ENCODE data around the gene ZNF407.

ZNF407 gene

DNA sequence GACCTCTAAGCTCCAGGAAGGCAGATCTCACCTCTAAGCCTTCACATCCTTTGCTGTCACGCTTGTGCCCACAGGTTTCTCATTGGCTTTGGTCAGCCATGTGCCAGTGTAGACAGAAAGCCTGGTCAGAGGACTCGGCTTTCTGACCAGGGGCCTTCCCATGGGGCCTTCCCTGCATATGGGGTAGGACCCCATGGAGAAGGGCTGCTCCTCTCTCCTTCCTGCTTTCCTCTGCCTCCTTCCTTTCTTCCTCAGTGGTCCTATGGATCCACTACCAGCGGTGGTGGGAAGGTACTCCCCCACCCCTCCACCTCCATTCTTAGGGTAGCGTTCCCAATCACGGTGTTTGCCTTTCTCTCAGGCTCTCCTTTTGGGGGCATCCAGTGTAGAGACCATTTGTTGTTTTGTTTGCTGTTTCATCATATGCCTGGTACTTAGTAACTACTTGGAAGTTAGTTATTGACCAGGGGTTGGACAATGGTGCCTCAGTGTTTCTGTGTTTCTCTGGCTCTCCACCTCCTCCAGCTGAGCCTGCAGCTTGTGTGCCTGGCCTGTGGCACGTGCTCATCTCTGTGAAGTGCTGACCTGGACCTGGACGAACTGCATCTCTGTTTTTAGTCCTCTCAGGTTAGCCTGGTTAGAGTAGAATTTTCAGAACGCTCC, 71.6 kb downstream of the ZNF407 start:
- Histone ChIP-seq H3K4me1 (ENCODE audit: control insufficient read depth, insufficient read depth, low read length) (no peaks in the 10 kb centered on the region), H3K27me3 (ENCODE audit: control insufficient read depth, insufficient read depth, low read length) (no peaks in the 10 kb centered on the region), H3K27ac (ENCODE audit: low read length) (no peak overlapping the region), H3K4me3 (ENCODE audit: low read length) (no peak overlapping the region), H3K36me3 (ENCODE audit: control insufficient read depth, insufficient read depth, low read length) (no peaks in the 10 kb centered on the region), H3K9me3 (ENCODE audit: control insufficient read depth, insufficient read depth, low read length) (no peaks in the 10 kb centered on the region)
- DNase-seq (ENCODE audit: low read depth, low spot score) = no peak
- no CpG with 5 or more reads among the region's 8 CpGs for WGBS (ENCODE audit: insufficient coverage, insufficient read length)

DNA sequence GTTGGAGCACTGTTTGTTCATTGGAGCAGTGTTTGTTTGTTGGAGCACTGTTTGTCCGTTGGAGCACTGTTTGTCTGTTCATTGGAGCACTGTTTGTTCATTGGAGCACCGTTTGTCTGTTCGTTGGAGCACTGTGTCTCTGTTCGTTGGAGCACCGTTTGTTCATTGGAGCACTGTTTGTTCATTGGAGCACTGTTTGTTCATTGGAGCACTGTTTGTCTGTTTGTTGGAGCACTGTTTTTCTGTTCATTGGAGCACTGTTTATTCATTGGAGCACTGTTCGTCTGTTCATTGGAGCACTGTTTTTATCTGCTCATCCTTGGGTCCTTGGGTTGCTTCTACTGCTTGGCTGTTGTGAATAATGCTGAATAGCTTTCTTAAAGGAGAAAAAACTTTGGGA, 74.7 kb downstream of the ZNF407 start:
- Histone ChIP-seq H3K4me1 (ENCODE audit: control insufficient read depth, insufficient read depth, low read length) (no peaks in the 10 kb centered on the region), H3K27me3 (ENCODE audit: control insufficient read depth, insufficient read depth, low read length) (no peaks in the 10 kb centered on the region), H3K36me3 (ENCODE audit: control insufficient read depth, insufficient read depth, low read length) (no peaks in the 10 kb centered on the region), H3K27ac (ENCODE audit: low read length) (no peak overlapping the region), H3K4me3 (ENCODE audit: low read length) (no peak overlapping the region), H3K9me3 (ENCODE audit: control insufficient read depth, insufficient read depth, low read length) (no peaks in the 10 kb centered on the region)
- WGBS (ENCODE audit: insufficient coverage, insufficient read length) = no CpG with 5 or more reads among the region's 6 CpGs
- DNase-seq (ENCODE audit: low read depth, low spot score) = no peak

DNA sequence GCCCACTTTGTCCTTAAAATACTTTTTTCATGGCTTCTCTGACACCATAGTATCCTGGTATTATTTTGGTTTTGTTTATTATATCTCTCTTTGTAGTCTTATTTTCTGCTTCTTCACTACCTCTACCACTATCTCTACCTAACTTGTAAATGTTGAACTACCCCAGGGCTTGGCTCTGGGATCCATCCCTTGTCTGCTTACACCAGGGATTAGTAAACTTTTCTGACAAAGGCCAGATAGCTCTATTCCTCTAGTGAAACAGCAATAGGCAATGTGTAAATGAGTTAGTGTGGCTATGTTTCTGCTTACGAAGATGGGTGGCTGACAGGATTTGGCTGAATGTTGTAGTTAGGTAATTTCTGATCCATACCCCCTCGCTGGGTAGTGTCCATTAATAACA, 76.8 kb downstream of the ZNF407 start:
- Histone ChIP-seq H3K4me1 (ENCODE audit: control insufficient read depth, insufficient read depth, low read length) (no peaks in the 10 kb centered on the region), H3K27ac (ENCODE audit: low read length) (no peak overlapping the region), H3K36me3 (ENCODE audit: control insufficient read depth, insufficient read depth, low read length) (no peaks in the 10 kb centered on the region), H3K4me3 (ENCODE audit: low read length) (no peak overlapping the region), H3K9me3 (ENCODE audit: control insufficient read depth, insufficient read depth, low read length) (no peaks in the 10 kb centered on the region), H3K27me3 (ENCODE audit: control insufficient read depth, insufficient read depth, low read length) (no peaks in the 10 kb centered on the region)
- no CpG with 5 or more reads among the region's 2 CpGs for WGBS (ENCODE audit: insufficient coverage, insufficient read length)
- no peak for DNase-seq (ENCODE audit: low read depth, low spot score)

- H3K36me3 ChIP-seq (ENCODE audit: control insufficient read depth, insufficient read depth, low read length) = no peaks in the 10 kb centered on the region
- no CpG with 5 or more reads among the region's 6 CpGs for WGBS (ENCODE audit: insufficient coverage, insufficient read length)
- DNase-seq (ENCODE audit: low read depth, low spot score) = no peak
- no peak overlapping the region for H3K27ac ChIP-seq (ENCODE audit: low read length)
- no peak overlapping the region for H3K4me3 ChIP-seq (ENCODE audit: low read length)
- H3K27me3 ChIP-seq (ENCODE audit: control insufficient read depth, insufficient read depth, low read length) = no peaks in the 10 kb centered on the region
- H3K9me3 ChIP-seq (ENCODE audit: control insufficient read depth, insufficient read depth, low read length) = no peaks in the 10 kb centered on the region
- H3K4me1 ChIP-seq (ENCODE audit: control insufficient read depth, insufficient read depth, low read length) = no peaks in the 10 kb centered on the region
These were observed 81.5 kb downstream of the ZNF407 start for GRCh38 chr18:74679006-74679678.

DNA sequence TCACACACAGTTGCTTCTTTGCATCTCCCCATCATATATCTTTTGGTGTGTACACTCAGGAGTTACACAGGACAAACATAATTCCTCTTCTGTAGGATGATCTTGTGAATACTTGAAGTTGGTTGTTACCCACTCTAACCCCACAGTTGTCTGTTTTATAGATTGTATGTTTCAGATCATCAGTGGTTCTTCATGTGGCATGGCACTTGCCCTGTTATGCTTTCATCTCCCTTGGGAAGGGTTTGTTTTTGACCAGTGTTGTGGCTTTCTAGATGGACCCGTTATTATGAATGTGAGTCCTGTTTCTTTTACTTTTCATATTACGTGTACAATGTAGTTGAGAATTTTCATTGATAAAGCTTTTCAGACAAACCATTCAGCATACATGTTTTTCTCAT, 82.0 kb downstream of the ZNF407 start:
- no CpG with 5 or more reads among the region's 2 CpGs for WGBS (ENCODE audit: insufficient coverage, insufficient read length)
- DNase-seq (ENCODE audit: low read depth, low spot score) = no peak

DNA sequence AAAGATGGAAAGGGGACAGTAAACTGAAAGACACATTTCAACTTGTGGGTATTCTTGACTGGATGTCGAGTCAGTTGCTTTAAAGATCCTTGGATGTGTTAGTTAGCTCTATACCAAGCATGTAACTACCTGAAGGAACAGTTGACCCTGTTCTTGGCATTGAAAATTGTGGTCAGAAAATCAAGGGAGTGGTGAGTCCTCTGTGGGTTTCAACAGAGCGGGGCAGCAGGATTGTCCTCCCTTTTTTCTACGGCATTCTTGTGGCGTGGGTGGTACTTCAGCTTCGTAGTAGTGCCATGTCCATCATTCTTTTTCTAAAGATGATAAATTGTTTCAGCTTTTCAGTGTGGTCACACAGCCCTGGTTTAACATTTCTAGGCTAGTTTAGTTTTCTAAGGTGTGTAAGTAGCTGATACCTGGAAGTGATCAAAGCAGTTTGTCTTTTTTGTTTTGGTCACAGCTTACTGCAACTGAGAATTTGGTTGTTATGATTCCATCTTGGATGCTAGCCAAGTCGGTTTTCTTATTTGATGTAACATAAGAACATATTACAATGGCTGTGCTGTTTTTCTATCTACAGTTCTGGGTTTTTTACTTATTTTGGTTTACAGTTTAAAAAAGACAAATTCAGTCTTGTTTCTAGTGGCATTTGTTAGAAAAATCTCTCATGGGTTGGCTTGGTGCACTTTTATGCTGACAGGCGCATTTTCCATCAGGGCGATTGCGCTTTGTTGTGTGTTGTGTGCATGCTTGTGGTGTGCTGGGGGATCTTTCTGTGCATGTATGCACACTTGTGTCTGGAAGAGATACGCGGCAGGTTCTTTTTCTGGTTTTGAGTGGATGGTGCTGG, 84.7 kb downstream of the ZNF407 start:
- H3K27ac ChIP-seq (ENCODE audit: low read length) = no peak overlapping the region
- no peaks in the 10 kb centered on the region for H3K4me1 ChIP-seq (ENCODE audit: control insufficient read depth, insufficient read depth, low read length)
- DNase-seq (ENCODE audit: low read depth, low spot score) = no peak
- no CpG with 5 or more reads among the region's 11 CpGs for WGBS (ENCODE audit: insufficient coverage, insufficient read length)
- no peak overlapping the region for H3K4me3 ChIP-seq (ENCODE audit: low read length)
- no peaks in the 10 kb centered on the region for H3K36me3 ChIP-seq (ENCODE audit: control insufficient read depth, insufficient read depth, low read length)
- no peaks in the 10 kb centered on the region for H3K27me3 ChIP-seq (ENCODE audit: control insufficient read depth, insufficient read depth, low read length)
- H3K9me3 ChIP-seq (ENCODE audit: control insufficient read depth, insufficient read depth, low read length) = no peaks in the 10 kb centered on the region

More for the DNA sequence above, 82.0 kb downstream of the ZNF407 start:
- Histone ChIP-seq H3K27me3 (ENCODE audit: control insufficient read depth, insufficient read depth, low read length) (no peaks in the 10 kb centered on the region), H3K36me3 (ENCODE audit: control insufficient read depth, insufficient read depth, low read length) (no peaks in the 10 kb centered on the region), H3K27ac (ENCODE audit: low read length) (no peak overlapping the region), H3K4me3 (ENCODE audit: low read length) (no peak overlapping the region), H3K9me3 (ENCODE audit: control insufficient read depth, insufficient read depth, low read length) (no peaks in the 10 kb centered on the region), H3K4me1 (ENCODE audit: control insufficient read depth, insufficient read depth, low read length) (no peaks in the 10 kb centered on the region)

GRCh38 chr18:74682991-74683297, 85.3 kb downstream of the ZNF407 start:
- Histone ChIP-seq H3K27ac (ENCODE audit: low read length) (no peak overlapping the region), H3K27me3 (ENCODE audit: control insufficient read depth, insufficient read depth, low read length) (no peaks in the 10 kb centered on the region), H3K4me1 (ENCODE audit: control insufficient read depth, insufficient read depth, low read length) (no peaks in the 10 kb centered on the region), H3K36me3 (ENCODE audit: control insufficient read depth, insufficient read depth, low read length) (no peaks in the 10 kb centered on the region), H3K9me3 (ENCODE audit: control insufficient read depth, insufficient read depth, low read length) (no peaks in the 10 kb centered on the region), H3K4me3 (ENCODE audit: low read length) (no peak overlapping the region)
- whole genome bisulfite sequencing (ENCODE audit: insufficient coverage, insufficient read length) = no CpG with 5 or more reads among the region's 1 CpG
- DNase-seq (ENCODE audit: low read depth, low spot score) = no peak

GRCh38 chr18:74683573-74683972, 85.9 kb downstream of the ZNF407 start:
- DNase-seq (ENCODE audit: low read depth, low spot score) = no peak
- no peak overlapping the region for H3K27ac ChIP-seq (ENCODE audit: low read length)
- no peaks in the 10 kb centered on the region for H3K9me3 ChIP-seq (ENCODE audit: control insufficient read depth, insufficient read depth, low read length)
- no peaks in the 10 kb centered on the region for H3K4me1 ChIP-seq (ENCODE audit: control insufficient read depth, insufficient read depth, low read length)
- no peaks in the 10 kb centered on the region for H3K36me3 ChIP-seq (ENCODE audit: control insufficient read depth, insufficient read depth, low read length)
- H3K27me3 ChIP-seq (ENCODE audit: control insufficient read depth, insufficient read depth, low read length) = no peaks in the 10 kb centered on the region
- H3K4me3 ChIP-seq (ENCODE audit: low read length) = no peak overlapping the region

GRCh38 chr18:74689251-74689650, 91.6 kb downstream of the ZNF407 start:
- H3K36me3 ChIP-seq (ENCODE audit: control insufficient read depth, insufficient read depth, low read length) = no peaks in the 10 kb centered on the region
- H3K9me3 ChIP-seq (ENCODE audit: control insufficient read depth, insufficient read depth, low read length) = no peaks in the 10 kb centered on the region
- no CpG with 5 or more reads among the region's 2 CpGs for WGBS (ENCODE audit: insufficient coverage, insufficient read length)
- H3K4me3 ChIP-seq (ENCODE audit: low read length) = no peak overlapping the region
- no peaks in the 10 kb centered on the region for H3K4me1 ChIP-seq (ENCODE audit: control insufficient read depth, insufficient read depth, low read length)
- no peak overlapping the region for H3K27ac ChIP-seq (ENCODE audit: low read length)
- DNase-seq (ENCODE audit: low read depth, low spot score) = no peak
- H3K27me3 ChIP-seq (ENCODE audit: control insufficient read depth, insufficient read depth, low read length) = no peaks in the 10 kb centered on the region

GRCh38 chr18:74692367-74693013, 94.8 kb downstream of the ZNF407 start:
- no peaks in the 10 kb centered on the region for H3K4me1 ChIP-seq (ENCODE audit: control insufficient read depth, insufficient read depth, low read length)
- no peaks in the 10 kb centered on the region for H3K27me3 ChIP-seq (ENCODE audit: control insufficient read depth, insufficient read depth, low read length)
- no peaks in the 10 kb centered on the region for H3K9me3 ChIP-seq (ENCODE audit: control insufficient read depth, insufficient read depth, low read length)
- DNase-seq (ENCODE audit: low read depth, low spot score) = no peak
- H3K27ac ChIP-seq (ENCODE audit: low read length) = no peak overlapping the region
- no peak overlapping the region for H3K4me3 ChIP-seq (ENCODE audit: low read length)
- no CpG with 5 or more reads among the region's 9 CpGs for WGBS (ENCODE audit: insufficient coverage, insufficient read length)
- H3K36me3 ChIP-seq (ENCODE audit: control insufficient read depth, insufficient read depth, low read length) = no peaks in the 10 kb centered on the region

All from iPS DF 6.9 (cell line).